ENCODE data around the gene SPATA12.

SPATA12 gene

GRCh38 chr3:57120451-57121174 is 60.1 kb downstream of the SPATA12 start:
- DNase-seq: no peak
